Activated CD8-positive, alpha-beta memory T cell treated with anti-CD3 and anti-CD28 coated beads, Interleukin-2, amount 50 U/mL, for 4 hours (primary cell): ENCODE measurements around the gene PNLIP.

Experiments
- DNase-seq: peaks from one replicate; pipeline ENCODE4 v3.0.0-alpha.2; 2020

The PNLIP gene

DNA sequence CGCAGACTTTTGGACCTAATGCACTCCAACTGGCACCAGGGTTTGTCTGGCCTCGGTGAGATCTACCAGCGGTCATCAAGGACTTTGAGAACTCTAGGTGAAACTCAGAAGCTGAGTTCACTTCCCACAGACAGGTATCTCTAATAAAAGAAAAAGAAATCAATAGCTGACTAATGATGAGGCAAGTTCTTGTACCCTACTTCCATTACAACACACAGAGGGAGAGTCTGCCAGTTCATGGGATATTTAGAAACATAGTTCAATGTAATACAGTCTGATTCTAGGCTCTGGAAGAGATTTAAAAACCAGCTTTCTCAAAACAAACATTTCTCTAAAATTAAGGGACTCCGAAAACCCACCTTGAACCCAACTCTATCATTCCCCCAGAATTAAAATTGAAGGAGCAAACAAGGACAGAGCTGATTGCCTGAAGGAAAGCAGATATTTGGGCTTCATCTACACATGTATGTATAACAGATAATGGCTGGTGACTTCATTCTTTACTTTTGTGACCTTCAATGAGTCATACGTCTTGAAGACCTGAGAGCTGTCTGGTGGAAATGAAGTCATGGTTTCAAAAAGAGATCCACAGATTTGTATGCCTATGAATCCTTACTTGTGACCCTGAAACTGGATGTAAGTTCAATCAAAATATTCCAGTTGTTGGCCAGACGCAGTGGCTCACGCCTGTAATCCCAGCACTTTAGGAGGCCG lies 42.3 kb downstream of the PNLIP start:
- no peak for DNase-seq

DNA sequence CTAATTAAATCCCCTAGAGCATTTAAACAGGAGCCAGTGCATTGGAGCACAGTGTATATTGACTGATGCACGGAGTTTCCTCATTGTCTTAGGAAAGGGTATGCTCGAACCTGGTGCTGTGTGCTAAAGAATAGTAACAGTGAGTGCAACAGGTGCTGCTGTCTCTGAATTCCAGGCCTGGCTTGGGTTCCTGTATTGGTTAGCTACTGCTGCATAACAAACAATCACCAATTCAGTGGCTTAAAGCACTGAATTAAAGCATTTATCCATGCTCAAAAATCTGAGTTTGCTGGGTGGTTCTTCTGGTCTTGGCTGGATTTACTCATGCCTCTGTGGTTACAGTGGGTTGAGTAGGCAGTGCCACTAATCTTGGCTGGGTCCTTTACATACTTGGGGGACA lies 43.3 kb downstream of the PNLIP start:
- no peak for DNase-seq

DNA sequence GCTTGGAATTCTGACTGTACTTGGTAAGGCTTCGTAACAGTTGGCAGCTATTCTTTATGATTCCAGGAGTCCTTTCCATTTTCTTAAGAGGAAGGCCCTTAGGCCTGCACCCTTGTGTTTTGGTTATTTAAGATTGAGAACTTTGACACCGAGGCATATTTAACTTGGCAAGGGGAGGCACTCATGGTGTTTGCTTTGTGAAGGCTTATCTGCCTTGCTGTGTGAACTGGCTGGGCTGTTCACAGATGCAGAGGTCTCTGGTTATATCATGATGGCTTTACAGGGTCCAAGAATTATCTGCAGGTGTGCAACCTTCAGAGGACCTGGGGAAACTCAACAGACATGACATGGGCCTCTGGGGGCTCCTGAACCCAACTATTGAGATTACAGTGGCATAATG lies 44.2 kb downstream of the PNLIP start:
- no peak for DNase-seq

- DNase-seq = no peak
Observed at GRCh38 chr10:116590590-116591444, 45.1 kb downstream of the PNLIP start, which contains the start of gene PNLIPRP1. PNLIPRP1 (plus strand) TSS chr10:116590959; CDS start chr10:116591130, 171 bp downstream.

DNA sequence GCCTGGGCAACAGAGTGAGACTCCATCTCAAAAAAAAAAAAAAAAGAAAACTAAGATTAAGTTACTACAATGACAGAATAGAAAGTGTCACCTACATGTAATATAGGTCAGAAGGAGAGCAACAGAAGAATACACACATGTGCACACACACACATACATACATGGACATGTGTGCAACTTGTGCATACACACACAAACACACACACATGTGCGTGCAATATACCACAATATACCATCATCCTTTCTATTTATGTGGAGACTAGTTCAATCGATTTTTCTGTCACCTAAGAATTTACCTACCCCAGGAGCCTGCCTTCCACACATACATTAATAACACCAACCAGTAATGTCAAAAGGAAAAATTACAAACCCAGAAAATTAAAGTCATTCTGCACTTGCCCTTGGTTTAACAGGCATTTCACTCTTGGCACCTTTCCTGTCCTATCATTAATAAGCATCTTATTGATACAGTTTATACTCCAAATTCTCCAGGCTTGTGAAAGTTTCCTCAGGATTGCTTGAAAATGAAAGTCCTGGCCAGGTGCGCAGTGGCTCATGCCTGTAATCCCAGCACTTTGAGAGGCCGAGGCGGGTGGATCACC lies 47.5 kb downstream of the PNLIP start:
- DNase-seq = no peak

DNA sequence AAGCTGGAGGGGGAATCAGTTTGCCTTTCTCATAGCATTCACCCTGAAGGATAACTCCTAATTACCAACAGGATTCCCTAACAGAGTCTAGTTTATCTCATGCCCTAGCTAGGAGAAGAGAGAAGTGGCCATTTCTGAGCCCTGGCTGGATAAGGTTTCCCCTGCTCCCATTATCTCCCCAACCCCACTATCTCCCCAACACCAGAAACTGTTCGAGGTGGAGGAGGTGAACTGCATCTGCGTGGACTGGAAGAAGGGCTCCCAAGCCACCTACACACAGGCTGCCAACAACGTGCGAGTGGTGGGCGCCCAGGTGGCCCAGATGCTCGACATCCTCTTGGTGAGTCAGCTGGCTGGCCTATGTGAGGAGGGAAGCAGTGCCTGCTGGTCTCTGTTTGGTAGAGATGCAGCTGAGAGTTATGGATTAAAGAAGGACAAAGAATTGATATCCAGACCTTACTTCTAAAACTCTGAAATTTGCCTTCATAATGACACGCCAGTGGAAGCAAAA lies 48.8 kb downstream of the PNLIP start:
- no peak for DNase-seq

GRCh38 chr10:116596062-116596461 lies 50.3 kb downstream of the PNLIP start:
- DNase-seq = no peak

DNA sequence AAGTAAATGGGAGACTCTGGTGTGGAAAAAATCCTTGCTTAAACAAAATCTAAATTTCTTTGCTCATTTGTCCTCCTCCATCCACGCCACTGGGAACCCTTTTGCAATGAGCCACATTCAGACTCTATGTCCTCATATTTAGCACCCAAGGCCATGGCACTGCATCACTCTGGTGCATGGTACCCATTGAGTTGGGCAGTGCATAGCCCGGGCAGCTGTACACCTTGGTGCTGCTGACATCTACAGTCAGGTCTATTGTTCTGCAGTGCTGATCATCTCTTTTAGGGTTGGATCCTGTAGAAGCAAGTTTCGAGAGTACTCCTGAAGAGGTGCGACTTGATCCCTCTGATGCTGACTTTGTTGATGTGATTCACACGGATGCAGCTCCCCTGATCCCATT lies 51.8 kb downstream of the PNLIP start:
- no peak for DNase-seq

- DNase-seq = no peak
Observed at GRCh38 chr10:116598329-116598728, 52.6 kb downstream of the PNLIP start.

DNA sequence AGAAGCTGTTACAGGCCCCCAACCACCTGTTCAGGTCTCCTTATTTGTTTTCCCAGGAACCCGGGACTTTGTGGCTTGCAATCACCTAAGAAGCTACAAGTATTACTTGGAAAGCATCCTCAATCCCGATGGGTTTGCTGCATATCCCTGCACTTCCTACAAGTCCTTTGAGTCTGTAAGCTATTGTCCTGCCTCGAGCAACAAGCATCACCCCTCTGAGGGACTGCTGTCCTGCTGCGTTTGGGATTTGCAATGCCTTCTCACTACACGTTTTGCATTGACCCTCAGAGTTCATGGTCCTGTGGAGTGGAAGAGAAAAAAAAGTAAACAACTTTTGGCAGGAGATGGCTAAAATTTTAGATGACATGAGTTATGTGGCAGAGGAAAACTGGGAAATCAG lies 54.3 kb downstream of the PNLIP start:
- DNase-seq = no peak

DNA sequence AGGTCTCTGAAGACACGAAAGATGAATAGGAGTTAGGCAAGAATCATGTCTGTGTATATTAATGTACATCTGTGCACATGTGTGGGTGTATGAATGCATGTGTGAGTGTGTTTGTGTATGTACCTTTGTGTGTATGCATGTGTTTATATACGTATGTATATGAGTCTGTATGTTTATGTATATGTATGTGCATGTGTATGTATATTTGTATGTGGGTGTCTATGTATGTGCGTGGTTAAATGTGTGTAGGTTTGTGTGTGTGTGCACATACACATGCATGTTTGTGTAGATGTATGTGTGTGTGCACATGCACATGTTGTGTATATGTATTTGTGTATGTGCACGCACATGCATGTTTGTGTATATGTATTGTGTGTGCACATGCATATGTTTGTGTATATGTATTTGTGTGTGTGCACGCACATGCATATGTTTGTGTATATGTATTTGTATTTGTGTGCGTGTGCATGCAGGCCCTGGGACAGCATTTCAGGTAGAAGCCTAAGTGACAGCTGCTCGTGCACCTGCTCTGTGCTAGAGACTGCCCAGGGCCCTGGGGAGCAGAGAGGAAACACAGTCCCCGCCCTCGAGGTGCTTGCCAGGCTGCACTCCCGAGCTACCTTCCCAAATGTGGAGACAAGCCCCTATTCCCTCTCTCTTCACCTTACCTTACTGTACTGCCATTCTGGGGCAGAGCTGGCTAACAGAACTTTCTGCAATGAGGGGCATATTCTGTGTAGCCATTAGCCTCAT lies 57.1 kb downstream of the PNLIP start:
- DNase-seq = no peak

- DNase-seq = no peak
Observed at GRCh38 chr10:116606061-116606483, 60.3 kb downstream of the PNLIP start.

DNA sequence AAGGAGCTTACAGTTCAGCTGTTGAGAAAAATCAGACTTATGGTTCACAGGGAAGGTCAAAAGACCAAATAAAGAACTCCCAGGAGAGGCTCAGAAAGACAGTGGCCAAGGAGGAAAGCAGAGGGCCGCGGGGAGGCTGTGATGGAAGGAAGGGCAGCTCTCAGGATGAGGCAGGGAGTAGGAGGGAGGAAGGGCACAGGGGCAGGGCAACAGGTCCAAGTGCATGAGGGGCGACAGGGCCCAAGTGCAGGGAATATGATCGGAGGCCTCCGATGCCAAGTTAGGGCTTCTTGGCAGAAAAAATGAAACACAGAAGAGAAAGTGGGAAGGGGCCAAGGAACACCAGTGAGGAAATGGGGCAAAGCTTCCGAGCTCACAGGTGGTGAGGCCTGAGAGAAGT lies 61.6 kb downstream of the PNLIP start:
- DNase-seq = no peak

DNA sequence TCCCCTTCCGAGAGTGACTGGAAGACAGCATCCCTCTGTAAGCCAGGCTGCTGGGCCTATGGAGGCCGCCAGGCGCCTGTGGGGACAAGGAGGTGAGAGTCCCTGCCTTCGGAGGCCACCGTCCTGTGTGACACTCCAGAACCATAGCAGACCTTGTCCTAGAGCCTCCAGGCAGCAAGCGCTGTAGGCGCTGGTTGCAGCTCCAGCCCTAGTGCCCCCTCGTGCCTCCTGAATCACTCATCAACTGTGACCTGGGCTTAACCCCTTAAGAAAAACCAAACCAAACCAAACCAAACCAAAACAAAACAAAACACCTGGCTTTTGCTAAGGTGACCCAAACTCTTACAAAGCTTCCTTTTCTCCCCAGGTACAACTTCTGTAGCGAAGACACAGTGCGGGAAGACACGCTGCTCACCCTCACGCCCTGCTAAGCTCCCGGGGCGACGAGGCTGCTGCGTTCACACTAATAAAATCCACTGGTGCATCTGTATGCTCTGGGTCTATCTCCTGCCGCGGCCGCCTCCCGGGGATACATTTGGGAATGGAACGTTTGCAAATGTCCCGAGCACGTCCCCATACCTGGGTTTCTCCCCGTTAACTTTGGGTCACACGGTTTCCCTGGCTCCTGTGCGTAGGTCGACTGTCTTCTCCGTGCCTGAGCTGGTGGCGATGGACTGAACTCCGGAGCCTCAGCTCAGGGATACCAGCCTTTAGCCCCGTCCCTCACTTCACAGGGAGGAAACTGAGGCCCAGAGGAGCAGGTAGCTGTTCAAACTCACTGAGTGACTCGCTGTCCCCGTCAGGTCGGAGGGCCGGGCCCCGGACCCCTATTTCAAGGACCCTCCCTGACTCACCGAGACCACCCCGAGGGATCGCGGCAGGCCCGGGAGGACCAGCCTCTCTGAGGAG lies 63.2 kb downstream of the PNLIP start:
- no peak for DNase-seq

- DNase-seq = no peak
Observed at GRCh38 chr10:116610443-116611152, 64.9 kb downstream of the PNLIP start.

GRCh38 chr10:116611153-116611545 lies 65.4 kb downstream of the PNLIP start:
- no peak for DNase-seq

DNA sequence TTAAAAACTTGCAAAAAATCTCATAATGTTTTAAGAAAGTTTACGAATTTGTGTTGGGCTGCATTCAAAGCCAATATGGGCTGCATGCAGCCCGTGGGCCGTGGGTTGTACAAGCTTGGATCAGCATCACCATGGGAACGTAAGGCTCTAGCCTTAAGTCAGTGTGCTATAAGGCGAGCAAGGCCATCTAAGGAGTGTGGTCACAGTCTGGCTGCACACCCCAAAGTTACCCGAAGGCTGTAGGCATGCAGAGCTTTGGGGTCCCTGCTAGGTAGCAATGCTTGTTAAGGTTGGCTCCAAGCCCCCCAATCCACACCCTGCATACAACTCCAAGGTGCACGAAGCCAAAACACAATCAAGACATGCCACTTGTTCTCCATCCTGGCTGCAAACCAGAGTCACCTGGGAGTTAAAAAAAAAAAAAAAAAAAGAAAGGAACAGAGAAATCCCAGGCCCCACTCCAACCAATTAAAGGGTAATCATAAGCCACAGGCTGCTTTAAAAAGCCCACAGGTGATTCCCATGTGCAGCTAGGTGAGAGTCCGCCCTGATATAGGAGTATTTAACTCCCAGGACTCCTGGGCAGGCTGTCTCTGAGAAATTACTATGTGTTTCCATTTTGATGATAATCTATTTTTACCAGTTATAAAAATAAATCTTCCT lies 66.5 kb downstream of the PNLIP start:
- DNase-seq = no peak

GRCh38 chr10:116613471-116613870 lies 67.7 kb downstream of the PNLIP start:
- no peak for DNase-seq

- no peak for DNase-seq
Observed at GRCh38 chr10:116614796-116615195, 69.1 kb downstream of the PNLIP start.

DNA sequence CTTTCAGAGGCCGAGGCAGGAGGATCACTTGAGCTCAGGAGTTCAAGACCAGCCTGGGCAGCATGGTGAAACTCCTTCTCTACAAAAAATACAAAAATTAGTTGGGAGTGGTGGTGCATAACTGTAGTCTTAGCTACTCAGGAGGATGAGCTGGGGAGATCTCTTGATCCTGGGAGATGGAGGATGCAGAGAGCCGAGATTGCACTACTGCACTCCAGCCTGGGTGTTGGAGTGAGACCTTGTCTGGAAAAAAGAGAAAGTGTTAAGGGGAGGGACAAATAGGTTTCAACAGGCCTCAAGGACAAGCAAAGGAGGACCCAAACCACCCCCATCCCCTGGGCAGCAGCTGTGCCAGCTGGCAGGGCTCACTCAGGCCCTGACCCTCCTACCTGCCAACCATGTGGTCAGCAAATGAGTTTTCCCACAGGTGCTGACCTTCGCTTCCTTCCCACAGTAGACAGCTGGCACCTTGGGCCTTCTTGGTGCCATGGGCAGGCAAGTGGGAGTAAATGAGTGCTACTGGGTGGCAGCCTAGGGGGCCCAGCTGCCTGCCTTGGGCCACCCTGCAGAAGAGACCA lies 69.6 kb downstream of the PNLIP start:
- DNase-seq = no peak
